ENCODE results near the gene ITM2B. TPM values are rescaled to one million over a fixed set of nuclear protein-coding genes. Genes with fewer than 3 reads are reported as not detected.

Gene ITM2B
- total and polyA plus RNA-seq, 2 experiments from 2014 or later, result 139 to 318 TPM

DNA sequence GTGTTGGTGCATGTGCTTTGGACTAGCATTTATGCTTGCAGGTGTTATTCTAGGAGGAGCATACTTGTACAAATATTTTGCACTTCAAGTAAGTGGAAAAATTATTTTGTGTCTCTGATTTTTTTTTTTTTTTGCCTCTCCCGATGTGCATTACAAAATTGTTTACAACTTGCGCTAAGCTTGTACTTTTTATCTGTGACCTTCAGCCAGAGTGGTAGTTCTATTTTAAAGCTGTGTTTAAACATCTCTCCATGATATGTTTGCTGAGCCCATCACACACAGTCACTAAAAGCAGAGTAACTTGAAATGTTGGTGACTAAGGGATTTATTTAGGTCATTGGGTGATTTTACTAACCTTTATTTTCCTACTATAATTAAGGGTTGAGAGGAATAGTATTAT is 20.8 kb downstream of the ITM2B start (continued):
- no peak for TF ChIP-seq ZNF114 (CRISPR knock-in tag; IDR thresholded peaks at IDR 0.05)
- TF ChIP-seq JUNB (IDR thresholded peaks at IDR 0.05; ENCODE audit: unreplicated experiment), result no peak

DNA sequence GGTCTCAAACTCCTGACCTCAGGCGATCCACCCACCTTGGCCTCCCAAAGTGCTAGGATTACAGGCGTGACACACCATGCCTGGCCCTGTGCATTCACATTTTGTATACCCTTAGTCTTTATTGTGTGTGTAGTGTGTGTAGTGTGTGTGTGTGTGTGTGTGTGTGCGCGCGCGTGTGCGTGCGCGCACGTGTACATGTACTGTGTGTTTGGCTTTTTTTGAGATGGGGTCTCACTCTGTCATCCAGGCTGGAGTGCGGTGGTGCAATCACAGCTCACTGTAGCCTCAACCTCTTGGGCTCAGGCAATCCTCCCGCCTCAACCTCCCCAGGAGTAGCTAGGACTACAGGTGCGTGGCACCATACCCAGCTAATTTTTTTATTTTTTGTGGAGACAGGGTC is 22.1 kb downstream of the ITM2B start:
- Mint-ChIP-seq H3K36me3 (ENCODE audit: low read depth) (peaks cover 41% of the 10 kb centered on the region), H3K9me3 (no peaks in the 10 kb centered on the region; the same call in 2 of the 3 replicates), H3K4me3 (no peak overlapping the region), H3K27me3 (ENCODE audit: insufficient read depth, low read depth, poor library complexity) (no peaks in the 10 kb centered on the region), H3K27ac (no peak overlapping the region), H3K4me1 (peaks cover 3% of the 10 kb centered on the region; the same call in 1 of the 3 replicates)
- no peak overlapping the region for H3K27ac ChIP-seq (ENCODE audit: low read depth)
- DNase-seq (ENCODE audit: low spot score), result no peak
- no peak for ATAC-seq
- peaks cover 25% of the 10 kb centered on the region; the same call in 1 of the 2 replicates for H3K36me3 ChIP-seq (ENCODE audit: insufficient read depth)
- no peaks in the 10 kb centered on the region for H3K9me2 ChIP-seq (ENCODE audit: insufficient read depth)
- H3K27me3 ChIP-seq (ENCODE audit: insufficient read depth), result no peaks in the 10 kb centered on the region
- peaks cover 30% of the 10 kb centered on the region for H3K79me2 ChIP-seq (replicated peaks; ENCODE audit: insufficient read depth)
- H2AFZ ChIP-seq, result no peak overlapping the region
- H3K4me2 ChIP-seq, result no peak overlapping the region
- no peaks in the 10 kb centered on the region for H3F3A ChIP-seq (replicated peaks; ENCODE audit: low read depth)
- TF ChIP-seq, protein P1, sequence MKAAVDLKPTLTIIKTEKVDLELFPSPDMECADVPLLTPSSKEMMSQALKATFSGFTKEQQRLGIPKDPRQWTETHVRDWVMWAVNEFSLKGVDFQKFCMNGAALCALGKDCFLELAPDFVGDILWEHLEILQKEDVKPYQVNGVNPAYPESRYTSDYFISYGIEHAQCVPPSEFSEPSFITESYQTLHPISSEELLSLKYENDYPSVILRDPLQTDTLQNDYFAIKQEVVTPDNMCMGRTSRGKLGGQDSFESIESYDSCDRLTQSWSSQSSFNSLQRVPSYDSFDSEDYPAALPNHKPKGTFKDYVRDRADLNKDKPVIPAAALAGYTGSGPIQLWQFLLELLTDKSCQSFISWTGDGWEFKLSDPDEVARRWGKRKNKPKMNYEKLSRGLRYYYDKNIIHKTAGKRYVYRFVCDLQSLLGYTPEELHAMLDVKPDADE (IDR thresholded peaks at IDR 0.05), result no peak
- no peak for TF ChIP-seq JUNB (IDR thresholded peaks at IDR 0.05; ENCODE audit: unreplicated experiment)
- H3K4me1 ChIP-seq (ENCODE audit: insufficient read depth), result no peaks in the 10 kb centered on the region
- peaks cover 7% of the 10 kb centered on the region for H4K20me1 ChIP-seq (replicated peaks; ENCODE audit: insufficient read depth)
- no peak overlapping the region for H3K4me3 ChIP-seq

DNA sequence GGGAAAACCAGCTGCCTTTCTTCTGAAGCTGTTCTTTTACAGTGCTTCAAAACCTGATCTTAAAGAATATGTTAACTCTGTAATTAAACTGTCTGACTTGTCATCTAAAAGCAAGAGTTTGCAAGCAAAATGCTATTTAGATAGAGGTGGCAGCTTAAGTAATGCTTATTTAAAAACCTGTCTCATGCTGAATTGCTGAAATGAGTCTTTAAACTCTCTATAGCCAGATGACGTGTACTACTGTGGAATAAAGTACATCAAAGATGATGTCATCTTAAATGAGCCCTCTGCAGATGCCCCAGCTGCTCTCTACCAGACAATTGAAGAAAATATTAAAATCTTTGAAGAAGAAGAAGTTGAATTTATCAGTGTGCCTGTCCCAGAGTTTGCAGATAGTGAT is 22.9 kb downstream of the ITM2B start:
- peaks cover 45% of the 10 kb centered on the region for H3K36me3 Mint-ChIP-seq (ENCODE audit: low read depth)
- Histone ChIP-seq H3K4me3 (no peak overlapping the region), H3K79me2 (replicated peaks; ENCODE audit: insufficient read depth) (peaks cover 22% of the 10 kb centered on the region), H3K4me1 (ENCODE audit: insufficient read depth) (no peaks in the 10 kb centered on the region), H3K27me3 (ENCODE audit: insufficient read depth) (no peaks in the 10 kb centered on the region), H3K4me2 (no peak overlapping the region), H4K20me1 (replicated peaks; ENCODE audit: insufficient read depth) (peaks cover 7% of the 10 kb centered on the region), H3K36me3 (ENCODE audit: insufficient read depth) (peaks cover 28% of the 10 kb centered on the region; the same call in 1 of the 2 replicates), H2AFZ (no peak overlapping the region), H3K27ac (ENCODE audit: low read depth) (no peak overlapping the region), H3F3A (replicated peaks; ENCODE audit: low read depth) (no peaks in the 10 kb centered on the region), H3K9me2 (ENCODE audit: insufficient read depth) (no peaks in the 10 kb centered on the region)
- ATAC-seq (no peak), DNase-seq (ENCODE audit: low spot score) (no peak)
- no peaks in the 10 kb centered on the region; the same call in 2 of the 3 replicates for H3K9me3 Mint-ChIP-seq
- H3K4me1 Mint-ChIP-seq, result peaks cover 3% of the 10 kb centered on the region; the same call in 1 of the 3 replicates
- no peaks in the 10 kb centered on the region for H3K27me3 Mint-ChIP-seq (ENCODE audit: insufficient read depth, low read depth, poor library complexity)
- H3K27ac Mint-ChIP-seq, result no peak overlapping the region
- H3K4me3 Mint-ChIP-seq, result no peak overlapping the region
- no peak for TF ChIP-seq POLR2AphosphoS5 (IDR thresholded peaks at IDR 0.05; ENCODE audit: low read depth)
- no peak for TF ChIP-seq ZNF331 (CRISPR knock-in tag; IDR thresholded peaks at IDR 0.05; ENCODE audit: low read depth)
- TF ChIP-seq, protein P2, sequence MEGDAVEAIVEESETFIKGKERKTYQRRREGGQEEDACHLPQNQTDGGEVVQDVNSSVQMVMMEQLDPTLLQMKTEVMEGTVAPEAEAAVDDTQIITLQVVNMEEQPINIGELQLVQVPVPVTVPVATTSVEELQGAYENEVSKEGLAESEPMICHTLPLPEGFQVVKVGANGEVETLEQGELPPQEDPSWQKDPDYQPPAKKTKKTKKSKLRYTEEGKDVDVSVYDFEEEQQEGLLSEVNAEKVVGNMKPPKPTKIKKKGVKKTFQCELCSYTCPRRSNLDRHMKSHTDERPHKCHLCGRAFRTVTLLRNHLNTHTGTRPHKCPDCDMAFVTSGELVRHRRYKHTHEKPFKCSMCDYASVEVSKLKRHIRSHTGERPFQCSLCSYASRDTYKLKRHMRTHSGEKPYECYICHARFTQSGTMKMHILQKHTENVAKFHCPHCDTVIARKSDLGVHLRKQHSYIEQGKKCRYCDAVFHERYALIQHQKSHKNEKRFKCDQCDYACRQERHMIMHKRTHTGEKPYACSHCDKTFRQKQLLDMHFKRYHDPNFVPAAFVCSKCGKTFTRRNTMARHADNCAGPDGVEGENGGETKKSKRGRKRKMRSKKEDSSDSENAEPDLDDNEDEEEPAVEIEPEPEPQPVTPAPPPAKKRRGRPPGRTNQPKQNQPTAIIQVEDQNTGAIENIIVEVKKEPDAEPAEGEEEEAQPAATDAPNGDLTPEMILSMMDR (conservative IDR thresholded peaks at IDR 0.05; ENCODE audit: low read depth in 2 of 2), result no peak
- no peak for TF ChIP-seq CREB1 (CRISPR knock-in tag; IDR thresholded peaks at IDR 0.05; ENCODE audit: low read depth)
- no peak for TF ChIP-seq JUNB (IDR thresholded peaks at IDR 0.05; ENCODE audit: unreplicated experiment)
- TF ChIP-seq, protein P3, sequence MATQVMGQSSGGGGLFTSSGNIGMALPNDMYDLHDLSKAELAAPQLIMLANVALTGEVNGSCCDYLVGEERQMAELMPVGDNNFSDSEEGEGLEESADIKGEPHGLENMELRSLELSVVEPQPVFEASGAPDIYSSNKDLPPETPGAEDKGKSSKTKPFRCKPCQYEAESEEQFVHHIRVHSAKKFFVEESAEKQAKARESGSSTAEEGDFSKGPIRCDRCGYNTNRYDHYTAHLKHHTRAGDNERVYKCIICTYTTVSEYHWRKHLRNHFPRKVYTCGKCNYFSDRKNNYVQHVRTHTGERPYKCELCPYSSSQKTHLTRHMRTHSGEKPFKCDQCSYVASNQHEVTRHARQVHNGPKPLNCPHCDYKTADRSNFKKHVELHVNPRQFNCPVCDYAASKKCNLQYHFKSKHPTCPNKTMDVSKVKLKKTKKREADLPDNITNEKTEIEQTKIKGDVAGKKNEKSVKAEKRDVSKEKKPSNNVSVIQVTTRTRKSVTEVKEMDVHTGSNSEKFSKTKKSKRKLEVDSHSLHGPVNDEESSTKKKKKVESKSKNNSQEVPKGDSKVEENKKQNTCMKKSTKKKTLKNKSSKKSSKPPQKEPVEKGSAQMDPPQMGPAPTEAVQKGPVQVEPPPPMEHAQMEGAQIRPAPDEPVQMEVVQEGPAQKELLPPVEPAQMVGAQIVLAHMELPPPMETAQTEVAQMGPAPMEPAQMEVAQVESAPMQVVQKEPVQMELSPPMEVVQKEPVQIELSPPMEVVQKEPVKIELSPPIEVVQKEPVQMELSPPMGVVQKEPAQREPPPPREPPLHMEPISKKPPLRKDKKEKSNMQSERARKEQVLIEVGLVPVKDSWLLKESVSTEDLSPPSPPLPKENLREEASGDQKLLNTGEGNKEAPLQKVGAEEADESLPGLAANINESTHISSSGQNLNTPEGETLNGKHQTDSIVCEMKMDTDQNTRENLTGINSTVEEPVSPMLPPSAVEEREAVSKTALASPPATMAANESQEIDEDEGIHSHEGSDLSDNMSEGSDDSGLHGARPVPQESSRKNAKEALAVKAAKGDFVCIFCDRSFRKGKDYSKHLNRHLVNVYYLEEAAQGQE (IDR thresholded peaks at IDR 0.05; ENCODE audit: unreplicated experiment), result no peak

Measured in GM23338 (cell line).